GM10248 (cell line): ENCODE data around the gene DICER1.

Source experiments
- CTCF ChIA-PET: fragments of 300-600 bp; sonication (Branson Sonifier 250); formaldehyde crosslinking; extraction: SDS; loops from one replicate; lab custom pipeline; 2021; ENCODE audit warnings: antibody characterized with exemption; lab: Yijun Ruan, JAX
- POLR2A ChIA-PET: fragments of 350-650 bp; sonication (Branson Sonifier 250); formaldehyde crosslinking; extraction: SDS; loops from one replicate; lab custom pipeline; 2020; ENCODE audit warnings: antibody characterized with exemption; lab: Yijun Ruan, JAX
- DNase-seq: peaks from one replicate; pipeline ENCODE4 v3.0.0; 2012; ENCODE audit errors: extremely low spot score
- TF ChIP-seq, protein P1 (sequence below): IDR thresholded peaks from 2 replicates; pipeline ENCODE4 v1.5.1; 2012; ENCODE audit warnings: mild to moderate bottlenecking, low read depth; ENCODE audit errors: extremely low read depth, missing control alignments, control extremely low read depth

The DICER1 gene

DNA sequence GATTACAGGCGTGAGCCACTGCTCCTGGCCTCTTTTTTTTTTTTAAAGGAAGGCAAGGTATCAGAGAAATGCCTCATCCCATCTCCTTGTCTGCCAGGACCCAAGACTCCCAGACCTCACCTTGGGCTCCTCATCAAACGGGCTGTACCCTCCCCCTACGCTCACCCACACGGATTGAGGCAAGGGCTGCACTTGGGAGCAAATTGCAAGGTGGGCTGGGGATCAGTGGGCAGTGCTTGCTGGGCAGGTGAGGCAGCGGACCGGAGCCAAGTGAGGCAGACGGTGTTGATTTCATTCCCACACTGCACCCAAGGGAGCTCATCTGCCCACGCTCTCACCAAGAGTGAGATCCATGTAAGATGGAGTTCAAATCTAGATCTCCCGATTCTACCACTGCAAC lies 41.0 kb upstream of the DICER1 start:
- CTCF ChIA-PET = no interaction called here
- no peak for DNase-seq
- POLR2A ChIA-PET = no interaction called here
- TF ChIP-seq, protein P1, sequence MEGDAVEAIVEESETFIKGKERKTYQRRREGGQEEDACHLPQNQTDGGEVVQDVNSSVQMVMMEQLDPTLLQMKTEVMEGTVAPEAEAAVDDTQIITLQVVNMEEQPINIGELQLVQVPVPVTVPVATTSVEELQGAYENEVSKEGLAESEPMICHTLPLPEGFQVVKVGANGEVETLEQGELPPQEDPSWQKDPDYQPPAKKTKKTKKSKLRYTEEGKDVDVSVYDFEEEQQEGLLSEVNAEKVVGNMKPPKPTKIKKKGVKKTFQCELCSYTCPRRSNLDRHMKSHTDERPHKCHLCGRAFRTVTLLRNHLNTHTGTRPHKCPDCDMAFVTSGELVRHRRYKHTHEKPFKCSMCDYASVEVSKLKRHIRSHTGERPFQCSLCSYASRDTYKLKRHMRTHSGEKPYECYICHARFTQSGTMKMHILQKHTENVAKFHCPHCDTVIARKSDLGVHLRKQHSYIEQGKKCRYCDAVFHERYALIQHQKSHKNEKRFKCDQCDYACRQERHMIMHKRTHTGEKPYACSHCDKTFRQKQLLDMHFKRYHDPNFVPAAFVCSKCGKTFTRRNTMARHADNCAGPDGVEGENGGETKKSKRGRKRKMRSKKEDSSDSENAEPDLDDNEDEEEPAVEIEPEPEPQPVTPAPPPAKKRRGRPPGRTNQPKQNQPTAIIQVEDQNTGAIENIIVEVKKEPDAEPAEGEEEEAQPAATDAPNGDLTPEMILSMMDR = no peak

DNA sequence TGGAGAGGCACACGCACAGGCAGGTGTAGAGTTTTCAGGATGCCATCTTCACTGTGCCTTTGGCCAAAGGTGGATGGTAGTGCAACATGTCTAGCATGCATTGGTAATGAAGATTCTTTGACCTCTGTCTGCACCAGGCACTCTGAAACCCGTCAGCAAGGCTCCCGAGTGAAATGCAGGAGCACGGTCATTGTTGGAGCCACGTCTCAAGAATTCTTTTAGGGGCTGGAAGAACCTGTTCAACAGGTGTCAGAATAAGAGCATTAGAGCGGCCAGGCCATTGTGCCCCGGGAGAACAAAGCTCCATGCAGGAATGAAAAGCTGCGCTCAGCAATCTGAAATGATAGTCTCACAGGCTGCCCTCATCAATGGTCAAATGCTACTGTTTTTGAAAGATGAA lies 40.2 kb upstream of the DICER1 start:
- no peak for DNase-seq
- TF ChIP-seq, protein P1 = no peak
- ChIA-PET POLR2A (no interaction called here), CTCF (no interaction called here)

DNA sequence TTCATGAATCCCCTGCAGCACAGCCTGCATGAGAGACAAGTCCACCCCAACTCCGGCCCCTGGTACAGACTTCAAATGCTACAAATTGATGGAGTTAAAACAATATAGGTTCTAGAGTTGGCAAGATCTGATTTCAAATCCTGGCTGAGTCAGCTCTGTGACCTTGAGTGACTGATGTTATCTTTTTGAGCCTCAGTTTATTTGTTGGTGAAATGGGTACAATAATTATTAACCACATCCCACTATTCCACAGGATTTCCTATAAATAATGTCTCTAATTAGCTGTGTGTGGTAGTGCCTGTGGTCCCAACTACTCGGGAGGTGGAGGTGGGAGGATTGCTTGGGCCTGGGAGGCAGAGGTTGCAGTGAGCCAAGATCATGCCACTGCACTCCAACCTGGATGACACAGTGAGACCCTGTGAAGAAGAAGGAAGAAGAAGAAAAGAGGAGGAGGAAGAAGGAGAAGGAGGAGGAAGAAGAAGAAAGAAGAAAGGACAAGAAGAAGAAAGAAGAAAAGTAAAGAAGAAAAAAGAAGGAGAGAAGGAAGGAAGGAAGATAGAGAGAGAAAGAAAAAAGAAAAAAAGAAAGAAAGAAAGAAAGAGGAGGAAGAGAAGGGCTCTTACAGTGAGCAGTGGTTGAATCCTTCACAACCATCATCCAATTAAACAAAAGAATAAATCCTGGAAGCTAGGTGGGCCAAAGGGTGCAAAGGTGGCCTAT lies 39.7 kb upstream of the DICER1 start:
- TF ChIP-seq, protein P1 = no peak
- ChIA-PET POLR2A (no interaction called here), CTCF (interaction anchor here (1.1 kb wide), 1 partner anchor 11 kb away, joined by 4 read pairs; no protein-coding TSS in a partner anchor)
- no peak for DNase-seq

DNA sequence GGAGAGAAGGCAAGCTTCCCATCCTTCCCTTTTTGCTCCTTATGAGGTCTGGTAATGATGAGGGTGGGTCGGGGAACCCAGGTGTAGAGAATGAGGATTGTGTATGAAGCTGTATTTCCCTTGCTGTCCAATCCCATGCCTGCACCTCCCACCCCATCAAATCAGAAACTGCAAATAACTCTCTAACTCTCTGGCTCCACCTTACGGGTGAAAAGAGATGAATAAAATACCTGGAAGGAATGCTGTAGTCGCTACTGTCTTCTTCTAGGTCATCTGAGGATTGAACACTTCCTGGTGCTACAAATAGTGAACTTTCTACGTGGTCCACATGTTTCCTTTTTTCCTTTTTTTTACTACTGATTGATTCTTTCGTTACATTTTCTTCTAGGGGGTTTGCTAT lies 38.9 kb upstream of the DICER1 start:
- ChIA-PET POLR2A (no interaction called here), CTCF (interaction anchor here (0.7 to 1.5 kb wide), 6 partner anchors 10 to 58 kb away, joined by 3 to 9 read pairs (median 5); no protein-coding TSS in a partner anchor)
- peak; percentile 76 for DNase-seq
- TF ChIP-seq, protein P1 = peak; percentile 20

DNA sequence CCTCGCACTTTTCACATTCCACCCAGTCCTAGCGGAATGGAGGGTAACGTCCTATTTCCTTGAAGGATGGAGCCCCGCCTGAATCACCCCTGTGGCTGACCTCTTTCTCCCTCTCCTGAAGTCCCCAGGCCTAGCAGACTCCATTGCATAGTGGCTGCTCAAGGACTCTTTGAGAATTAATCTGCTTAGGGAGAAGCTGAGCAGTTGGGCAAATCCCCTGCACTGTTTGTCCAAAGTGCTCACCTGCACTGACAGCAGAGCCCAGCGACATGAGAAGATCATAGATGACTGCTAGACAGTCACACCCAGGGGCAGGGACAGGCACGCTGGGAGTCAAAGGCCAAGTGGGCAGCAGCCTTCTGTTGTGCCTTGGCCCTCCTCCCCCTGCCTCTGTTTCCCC lies 37.7 kb upstream of the DICER1 start:
- ChIA-PET CTCF (interaction anchor here (1.0 to 1.5 kb wide), 3 partner anchors 11 to 505 kb away, joined by 3 to 9 read pairs (median 4); no protein-coding TSS in a partner anchor), POLR2A (no interaction called here)
- TF ChIP-seq, protein P1 = no peak
- no peak for DNase-seq

DNA sequence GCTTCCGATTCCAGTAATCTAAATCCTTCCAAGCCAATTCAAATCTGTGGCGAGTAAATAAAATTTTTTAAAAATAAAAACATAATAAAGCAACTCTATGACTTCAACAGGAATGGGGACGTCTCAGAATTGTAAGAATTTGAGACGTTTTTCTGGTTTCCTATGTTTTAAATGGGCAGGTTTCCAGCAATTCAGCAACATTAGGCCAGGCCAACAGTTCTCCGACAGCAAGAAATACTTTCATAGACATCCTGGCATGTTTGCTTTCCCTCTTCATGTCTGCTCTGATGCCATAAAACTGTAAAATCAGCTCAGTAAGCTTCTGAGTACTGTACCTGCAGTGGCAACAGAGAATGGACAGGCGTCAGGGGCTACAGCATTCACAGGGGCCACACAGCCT lies 35.8 kb upstream of the DICER1 start:
- DNase-seq = no peak
- ChIA-PET POLR2A (no interaction called here), CTCF (interaction anchor here (1.3 kb wide), 1 partner anchor 19 kb away, joined by 3 read pairs; no protein-coding TSS in a partner anchor)
- TF ChIP-seq, protein P1 = no peak
